H9 (cell line): ENCODE data around the gene SCYGR8. TPM values are rescaled to one million over a fixed set of nuclear protein-coding genes. Genes with fewer than 3 reads are reported as not detected.

Experiments used
- DNase-seq: peaks from one replicate; pipeline ENCODE4 v3.0.0-alpha.2; 2017
- H2AFZ ChIP-seq: one replicate; pipeline ENCODE4 v1.6.1; 2013; ENCODE audit warnings: mild to moderate bottlenecking, low read length, control low read depth, moderate library complexity
- H2AK5ac ChIP-seq: 2 replicates; pipeline ENCODE4 v1.6.1; 2013; ENCODE audit warnings: low read length, control low read depth, mixed read lengths; ENCODE audit not compliant: insufficient read length
- H2BK120ac ChIP-seq: one replicate; pipeline ENCODE4 v1.6.1; 2013; ENCODE audit warnings: low read depth, mild to moderate bottlenecking, low read length, control low read depth, inconsistent platforms; ENCODE audit not compliant: poor library complexity, severe bottlenecking
- H2BK12ac ChIP-seq: 2 replicates; pipeline ENCODE4 v1.6.1; 2013; ENCODE audit warnings: low read length, control low read depth, mixed read lengths, low read depth; ENCODE audit not compliant: insufficient read length
- H2BK15ac ChIP-seq: 2 replicates; pipeline ENCODE4 v1.6.1; 2013; ENCODE audit warnings: low read depth, low read length, control low read depth
- H2BK20ac ChIP-seq: one replicate; pipeline ENCODE4 v1.6.1; 2013; ENCODE audit warnings: low read depth, mild to moderate bottlenecking, low read length, control low read depth, inconsistent platforms; ENCODE audit not compliant: poor library complexity, severe bottlenecking
- H2BK5ac ChIP-seq: 2 replicates; pipeline ENCODE4 v1.6.1; 2013; ENCODE audit warnings: low read length, control low read depth, mixed read lengths; ENCODE audit not compliant: insufficient read length
- H3K14ac ChIP-seq: 2 replicates; pipeline ENCODE4 v1.6.1; 2013; ENCODE audit warnings: low read length, control low read depth; ENCODE audit not compliant: insufficient read depth
- H3K18ac ChIP-seq: 2 replicates; pipeline ENCODE4 v1.6.1; 2013; ENCODE audit warnings: low read depth, mild to moderate bottlenecking, mixed read lengths, low read length, control low read depth; ENCODE audit not compliant: insufficient read length
- H3K23ac ChIP-seq: 2 replicates; pipeline ENCODE4 v1.6.1; 2013; ENCODE audit warnings: low read length, control low read depth, mixed read lengths, low read depth; ENCODE audit not compliant: insufficient read length
- H3K23me2 ChIP-seq: 2 replicates; pipeline ENCODE4 v1.6.1; 2013; ENCODE audit warnings: low read depth, mild to moderate bottlenecking, mixed read lengths, low read length, control low read depth; ENCODE audit not compliant: insufficient read length, poor library complexity, severe bottlenecking
- H3K27ac ChIP-seq: 2 replicates; pipeline ENCODE4 v1.5.1; 2013; ENCODE audit warnings: low read length, control low read depth, mixed read lengths, low read depth; ENCODE audit not compliant: insufficient read length
- H3K27me3 ChIP-seq: 2 replicates; pipeline ENCODE4 v1.6.1; 2013; ENCODE audit warnings: low read length, control low read depth, inconsistent platforms; ENCODE audit not compliant: insufficient read depth
- H3K4ac ChIP-seq: 2 replicates; pipeline ENCODE4 v1.6.1; 2013; ENCODE audit warnings: low read depth, mild to moderate bottlenecking, control low read depth, inconsistent platforms, low read length, moderate library complexity
- H3K4me1 ChIP-seq: 2 replicates; pipeline ENCODE4 v1.6.1; 2013; ENCODE audit warnings: low read length, control low read depth, inconsistent platforms; ENCODE audit not compliant: insufficient read depth
- H3K4me2 ChIP-seq: 2 replicates; pipeline ENCODE4 v1.6.1; 2013; ENCODE audit warnings: low read length, control low read depth, mixed read lengths; ENCODE audit not compliant: insufficient read length, insufficient read depth
- H3K56ac ChIP-seq: 2 replicates; pipeline ENCODE4 v1.6.1; 2013; ENCODE audit warnings: low read depth, mild to moderate bottlenecking, mixed read lengths, low read length, control low read depth; ENCODE audit not compliant: insufficient read length
- H3K79me1 ChIP-seq: 2 replicates; pipeline ENCODE4 v1.6.1; 2013; ENCODE audit warnings: low read depth, mild to moderate bottlenecking, moderate library complexity, low read length, control low read depth, inconsistent platforms; ENCODE audit not compliant: insufficient read depth, poor library complexity, severe bottlenecking
- H3K79me2 ChIP-seq: 2 replicates; pipeline ENCODE4 v1.6.1; 2013; ENCODE audit warnings: low read length, control low read depth, inconsistent platforms; ENCODE audit not compliant: insufficient read depth
- H3K9ac ChIP-seq: 2 replicates; pipeline ENCODE4 v1.6.1; 2013; ENCODE audit warnings: low read length, control low read depth, mixed read lengths; ENCODE audit not compliant: insufficient read length; ENCODE audit errors: extremely low read depth
- H3K9me3 ChIP-seq: one replicate; pipeline ENCODE4 v1.6.1; 2013; ENCODE audit warnings: low read depth, low read length, inconsistent platforms; ENCODE audit not compliant: control insufficient read depth
- H3T11ph ChIP-seq: one replicate; pipeline ENCODE4 v1.6.1; 2013; ENCODE audit warnings: mild to moderate bottlenecking, low read length, control low read depth, inconsistent platforms
- H4K20me1 ChIP-seq: one replicate; pipeline ENCODE4 v1.6.1; 2013; ENCODE audit not compliant: control insufficient read depth, insufficient read length, insufficient read depth
- H4K5ac ChIP-seq: 2 replicates; pipeline ENCODE4 v1.6.1; 2013; ENCODE audit warnings: low read depth, mild to moderate bottlenecking, mixed read lengths, low read length, control low read depth; ENCODE audit not compliant: insufficient read length
- H4K8ac ChIP-seq: replicated peaks from 2 replicates; pipeline ENCODE4 v1.6.1; 2013; ENCODE audit warnings: low read length, control low read depth, mixed read lengths, low read depth; ENCODE audit not compliant: insufficient read length
- H4K91ac ChIP-seq: 2 replicates; pipeline ENCODE4 v1.6.1; 2013; ENCODE audit warnings: low read depth, mild to moderate bottlenecking, moderate library complexity, mixed read lengths, low read length, control low read depth; ENCODE audit not compliant: insufficient read length
- H3K27ac Mint-ChIP-seq, 3 experiments: 2 replicates in 2 of 3; 3 replicates in 1 of 3; pipeline ENCODE4 v1.8.0; 2020 to 2021; ENCODE audit warnings: mixed read lengths in 3 of 3, mild to moderate bottlenecking in 1 of 3, moderate library complexity in 1 of 3
- H3K27me3 Mint-ChIP-seq: 2 replicates; pipeline ENCODE4 v1.8.0; 2021; ENCODE audit warnings: low read depth, mild to moderate bottlenecking, moderate library complexity, mixed read lengths
- H3K36me3 Mint-ChIP-seq, 3 experiments: 2 replicates in 2 of 3; 3 replicates in 1 of 3; pipeline ENCODE4 v1.8.0; 2020 to 2021; ENCODE audit warnings: low read depth in 3 of 3, mixed read lengths in 3 of 3; ENCODE audit not compliant: insufficient read depth in 1 of 3
- H3K4me1 Mint-ChIP-seq, 2 experiments: 2 replicates each; pipeline ENCODE4 v1.8.0; 2020; ENCODE audit warnings: mixed read lengths in 2 of 2
- H3K4me3 Mint-ChIP-seq, 2 experiments: 2 replicates in 1 of 2; 3 replicates in 1 of 2; pipeline ENCODE4 v1.8.0; 2020 to 2021; ENCODE audit warnings: mild to moderate bottlenecking in 2 of 2, mixed read lengths in 2 of 2, moderate library complexity in 1 of 2
- H3K9me3 Mint-ChIP-seq, 2 experiments: 2 replicates in 1 of 2; 3 replicates in 1 of 2; pipeline ENCODE4 v1.8.0; 2020; ENCODE audit warnings: mild to moderate bottlenecking in 2 of 2, mixed read lengths in 2 of 2, moderate library complexity in 1 of 2
- CTCF ChIP-seq: fragments of 200-600 bp; sonication (generic); conservative IDR thresholded peaks from 3 replicates; pipeline ENCODE4 v1.8.0; 2021; ENCODE audit warnings: antibody characterized with exemption, mild to moderate bottlenecking
- WGBS: extraction: QIAGEN DNeasy Blood & Tissue Kit; methylation state at CpG from one replicate; pipeline ENCODE4 v1.1.7; 2013; ENCODE audit warnings: missing lambda C conversion rate, low lambda C conversion rate, mixed read lengths; ENCODE audit not compliant: insufficient read length; ENCODE audit errors: extremely low coverage; 5-methylcytosine and 5-hydroxymethylcytosine counted together
- total RNA-seq: library from RNA; stranded (reverse); gene quantifications from 2 replicates; pipeline ENCODE4 v1.2.1, GENCODE V29; 2021

The SCYGR8 gene
- total RNA-seq, 1 experiment from 2014 or later, result not detected

- Histone ChIP-seq H3K23ac (no peak overlapping the region), H3K56ac (no peak overlapping the region), H3K27ac (no peak overlapping the region), H3K4ac (no peak overlapping the region), H3K79me1 (no peaks in the 10 kb centered on the region), H2BK120ac (no peak overlapping the region), H2BK5ac (no peak overlapping the region), H4K91ac (no peak overlapping the region), H2BK20ac (no peak overlapping the region), H3K27me3 (no peaks in the 10 kb centered on the region), H4K5ac (no peak overlapping the region), H3K14ac (no peak overlapping the region), H3K23me2 (no peaks in the 10 kb centered on the region), H2AK5ac (no peak overlapping the region), H3K9me3 (no peaks in the 10 kb centered on the region), H2AFZ (no peak overlapping the region), H3K79me2 (no peaks in the 10 kb centered on the region), H3K4me2 (no peak overlapping the region), H3T11ph (no peak overlapping the region), H2BK12ac (no peak overlapping the region), H3K4me1 (no peaks in the 10 kb centered on the region), H3K9ac (no peak overlapping the region), H4K20me1 (no peaks in the 10 kb centered on the region), H2BK15ac (no peak overlapping the region), H3K18ac (no peak overlapping the region), H4K8ac (no peak overlapping the region)
- H3K4me1 Mint-ChIP-seq, result peaks cover 3 to 5% of the 10 kb centered on the region in 2 experiments; a peak in 3 of 4 replicates
- H3K36me3 Mint-ChIP-seq, result no peaks in the 10 kb centered on the region; a peak in 1 of 7 replicates
- no peaks in the 10 kb centered on the region for H3K27me3 Mint-ChIP-seq
- DNase-seq, result peak; percentile 85
- TF ChIP-seq CTCF, result peak; percentile 93
- no peak overlapping the region for H3K4me3 Mint-ChIP-seq
- no peaks in the 10 kb centered on the region for H3K9me3 Mint-ChIP-seq
- no CpG with 5 or more reads among the region's 11 CpGs for WGBS
- no peak overlapping the region for H3K27ac Mint-ChIP-seq
Measured at GRCh38 chr2:227766373-227766883, 20.7 kb downstream of the SCYGR8 start.
